DND-41 (cell line): ENCODE results near the gene ADAM15.

Experiments
- CTCF ChIP-seq: IDR thresholded peaks from 2 replicates; pipeline ENCODE4 v1.5.1; 2012; ENCODE audit warnings: borderline replicate concordance, low read length, moderate library complexity, mild to moderate bottlenecking; ENCODE audit not compliant: poor library complexity, severe bottlenecking; ENCODE audit errors: extremely low read depth
- EZH2 ChIP-seq: IDR thresholded peaks from 3 replicates; pipeline ENCODE4 v1.6.1; 2012; ENCODE audit warnings: borderline replicate concordance, low read depth, mild to moderate bottlenecking, moderate library complexity, low read length, inconsistent platforms; ENCODE audit not compliant: severe bottlenecking

GRCh38 chr1:155085504-155086127, 34.5 kb downstream of the ADAM15 start:
- no peak for TF ChIP-seq CTCF
- no peak for TF ChIP-seq EZH2
